ENCODE data around the gene KANK4.
"Not testable (repeated sequence)": the region's sequence is repeated elsewhere in the genome, so short reads cannot be mapped to it uniquely, and the experiment has no call there.

Gene KANK4

GRCh38 chr1:62241371-62242131 is 77.7 kb downstream of the KANK4 start:
- no peak for TF ChIP-seq CTCF (IDR thresholded peaks at IDR 0.05; ENCODE audit: low read depth, low read length)
- no peak for TF ChIP-seq MAX (IDR thresholded peaks at IDR 0.05; ENCODE audit: low read depth, low read length)
- no peak for TF ChIP-seq MYC (IDR thresholded peaks at IDR 0.05; ENCODE audit: low read depth, low read length)
- TF ChIP-seq POLR2A (IDR thresholded peaks at IDR 0.05; ENCODE audit: extremely low read depth, insufficient read length), result no peak
- DNase-seq (ENCODE audit: low read depth), result no peak
- H3K4me3 ChIP-seq (ENCODE audit: low read depth, low read length), result no peak overlapping the region

- H3K4me3 ChIP-seq (ENCODE audit: low read depth, low read length), result no peak overlapping the region
- TF ChIP-seq MAX (IDR thresholded peaks at IDR 0.05; ENCODE audit: low read depth, low read length) (no peak), CTCF (IDR thresholded peaks at IDR 0.05; ENCODE audit: low read depth, low read length) (no peak), POLR2A (IDR thresholded peaks at IDR 0.05; ENCODE audit: extremely low read depth, insufficient read length) (no peak), MYC (IDR thresholded peaks at IDR 0.05; ENCODE audit: low read depth, low read length) (no peak)
- DNase-seq (ENCODE audit: low read depth), result no peak
These were observed 78.4 kb downstream of the KANK4 start for GRCh38 chr1:62240651-62241370.

- not testable (repeated sequence) for DNase-seq (ENCODE audit: low read depth); H3K4me3 ChIP-seq (ENCODE audit: low read depth, low read length)
These were observed 79.4 kb downstream of the KANK4 start for GRCh38 chr1:62239652-62240403.

GRCh38 chr1:62238507-62238906 is 80.7 kb downstream of the KANK4 start:
- TF ChIP-seq CTCF (IDR thresholded peaks at IDR 0.05; ENCODE audit: low read depth, low read length) (no peak), MYC (IDR thresholded peaks at IDR 0.05; ENCODE audit: low read depth, low read length) (no peak), MAX (IDR thresholded peaks at IDR 0.05; ENCODE audit: low read depth, low read length) (no peak), POLR2A (IDR thresholded peaks at IDR 0.05; ENCODE audit: extremely low read depth, insufficient read length) (no peak)
- no peak overlapping the region for H3K4me3 ChIP-seq (ENCODE audit: low read depth, low read length)
- DNase-seq (ENCODE audit: low read depth), result no peak

- no peak overlapping the region for H3K4me3 ChIP-seq (ENCODE audit: low read depth, low read length)
- DNase-seq (ENCODE audit: low read depth), result no peak
- no peak for TF ChIP-seq POLR2A (IDR thresholded peaks at IDR 0.05; ENCODE audit: extremely low read depth, insufficient read length)
- TF ChIP-seq CTCF (IDR thresholded peaks at IDR 0.05; ENCODE audit: low read depth, low read length), result no peak
- no peak for TF ChIP-seq MYC (IDR thresholded peaks at IDR 0.05; ENCODE audit: low read depth, low read length)
- TF ChIP-seq MAX (IDR thresholded peaks at IDR 0.05; ENCODE audit: low read depth, low read length), result no peak
These were observed 81.3 kb downstream of the KANK4 start for GRCh38 chr1:62237950-62238374.

- TF ChIP-seq MYC (IDR thresholded peaks at IDR 0.05; ENCODE audit: low read depth, low read length) (no peak), POLR2A (IDR thresholded peaks at IDR 0.05; ENCODE audit: extremely low read depth, insufficient read length) (no peak), CTCF (IDR thresholded peaks at IDR 0.05; ENCODE audit: low read depth, low read length) (no peak), MAX (IDR thresholded peaks at IDR 0.05; ENCODE audit: low read depth, low read length) (no peak)
- no peak for DNase-seq (ENCODE audit: low read depth)
- no peak overlapping the region for H3K4me3 ChIP-seq (ENCODE audit: low read depth, low read length)
These were observed 81.9 kb downstream of the KANK4 start for GRCh38 chr1:62237361-62237760.
